GM19324 (cell line): ENCODE measurements around the gene LSS.
"Not testable (repeated sequence)": the region's sequence is repeated elsewhere in the genome, so short reads cannot be mapped to it uniquely, and the experiment has no call there.

Source experiments
- ATAC-seq: cut with Tn5 transposase; IDR thresholded peaks from one replicate; pipeline ENCODE4 v1.9.1; 2021; ENCODE audit warnings: mild to moderate bottlenecking, moderate library complexity; ENCODE audit not compliant: unreplicated experiment, low FRiP score

The LSS gene

GRCh38 chr21:46172863-46173528, 55.6 kb downstream of the LSS start:
- no peak for ATAC-seq

- no peak for ATAC-seq
These were observed 56.3 kb downstream of the LSS start for GRCh38 chr21:46171996-46172862.

GRCh38 chr21:46171585-46171984, 57.0 kb downstream of the LSS start:
- no peak for ATAC-seq

- ATAC-seq, result not testable (repeated sequence)
These were observed 58.0 kb downstream of the LSS start for GRCh38 chr21:46170436-46171193.

GRCh38 chr21:46168659-46169386, 59.8 kb downstream of the LSS start:
- no peak for ATAC-seq

- no peak for ATAC-seq
These were observed 60.3 kb downstream of the LSS start for GRCh38 chr21:46168238-46168637.

GRCh38 chr21:46165098-46165497, 63.5 kb downstream of the LSS start:
- no peak for ATAC-seq

GRCh38 chr21:46163380-46163779, 65.2 kb downstream of the LSS start:
- no peak for ATAC-seq

- no peak for ATAC-seq
These were observed 66.7 kb downstream of the LSS start for GRCh38 chr21:46161633-46162592.

GRCh38 chr21:46160907-46161632, 67.5 kb downstream of the LSS start:
- no peak for ATAC-seq

- no peak for ATAC-seq
These were observed 68.0 kb downstream of the LSS start for GRCh38 chr21:46160657-46160906.

- no peak for ATAC-seq
These were observed 68.5 kb downstream of the LSS start for GRCh38 chr21:46159841-46160656.

GRCh38 chr21:46159390-46159789, 69.2 kb downstream of the LSS start:
- no peak for ATAC-seq

GRCh38 chr21:46158666-46159300, 69.8 kb downstream of the LSS start:
- ATAC-seq, result no peak

- no peak for ATAC-seq
These were observed 70.6 kb downstream of the LSS start for GRCh38 chr21:46157987-46158451.

GRCh38 chr21:46157396-46157986, 71.1 kb downstream of the LSS start:
- no peak for ATAC-seq

GRCh38 chr21:46156678-46157077, 71.9 kb downstream of the LSS start:
- ATAC-seq, result no peak

GRCh38 chr21:46156378-46156645, 72.3 kb downstream of the LSS start:
- no peak for ATAC-seq
